ENCODE measurements around the gene RAB31. TPM values are rescaled to one million over a fixed set of nuclear protein-coding genes. Genes with fewer than 3 reads are reported as not detected.

The RAB31 gene
- total RNA-seq, 4 donors from 2014 or later = 27.1 to 54.4 (median 44.3) TPM

DNA sequence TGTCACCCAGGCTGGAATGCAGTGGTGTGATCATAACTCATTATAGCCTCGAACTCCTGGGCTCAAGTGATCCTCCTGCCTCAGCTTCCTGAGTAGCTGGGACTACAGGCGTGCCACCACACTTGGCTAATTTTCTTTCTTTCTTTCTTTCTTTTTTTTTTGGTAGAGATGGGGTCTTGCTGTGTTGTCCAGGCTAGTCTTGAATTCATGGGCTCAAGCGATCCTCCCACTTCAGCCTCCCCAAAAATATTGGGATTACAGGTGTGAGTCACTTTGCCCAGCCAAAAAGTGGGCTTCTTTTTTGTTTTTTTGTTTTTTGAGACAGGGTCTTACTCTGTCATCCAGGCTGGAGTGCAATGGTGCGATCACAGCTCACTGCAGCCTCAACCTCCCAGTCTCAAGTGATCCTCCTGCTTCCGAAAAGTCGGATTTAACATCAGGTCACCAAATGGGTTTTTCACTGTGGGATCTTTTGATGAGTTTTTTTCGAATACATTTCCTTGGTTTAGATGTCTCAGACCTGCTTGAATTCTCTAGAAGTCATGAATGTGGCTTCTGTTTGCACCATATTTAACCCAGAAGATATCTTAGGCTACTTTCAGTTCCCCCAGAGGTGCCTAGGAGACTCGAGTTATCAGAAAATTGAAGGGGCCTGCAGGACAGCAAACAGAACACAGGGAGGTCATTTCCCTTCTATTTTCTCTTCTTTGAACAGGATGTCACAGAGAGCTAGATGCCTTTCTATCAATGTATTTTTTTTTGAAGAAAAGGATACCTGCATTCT is 8.9 kb downstream of the RAB31 start:
- no peak overlapping the region for H3K4me3 ChIP-seq
- no peak for DNase-seq (ENCODE audit: low spot score in 2 of 2)
- 82 to 85% methylated on average over 8 of the region's 8 CpGs for WGBS, 2 donors
- H3K36me3 ChIP-seq = no peaks in the 10 kb centered on the region
- TF ChIP-seq, protein P1, sequence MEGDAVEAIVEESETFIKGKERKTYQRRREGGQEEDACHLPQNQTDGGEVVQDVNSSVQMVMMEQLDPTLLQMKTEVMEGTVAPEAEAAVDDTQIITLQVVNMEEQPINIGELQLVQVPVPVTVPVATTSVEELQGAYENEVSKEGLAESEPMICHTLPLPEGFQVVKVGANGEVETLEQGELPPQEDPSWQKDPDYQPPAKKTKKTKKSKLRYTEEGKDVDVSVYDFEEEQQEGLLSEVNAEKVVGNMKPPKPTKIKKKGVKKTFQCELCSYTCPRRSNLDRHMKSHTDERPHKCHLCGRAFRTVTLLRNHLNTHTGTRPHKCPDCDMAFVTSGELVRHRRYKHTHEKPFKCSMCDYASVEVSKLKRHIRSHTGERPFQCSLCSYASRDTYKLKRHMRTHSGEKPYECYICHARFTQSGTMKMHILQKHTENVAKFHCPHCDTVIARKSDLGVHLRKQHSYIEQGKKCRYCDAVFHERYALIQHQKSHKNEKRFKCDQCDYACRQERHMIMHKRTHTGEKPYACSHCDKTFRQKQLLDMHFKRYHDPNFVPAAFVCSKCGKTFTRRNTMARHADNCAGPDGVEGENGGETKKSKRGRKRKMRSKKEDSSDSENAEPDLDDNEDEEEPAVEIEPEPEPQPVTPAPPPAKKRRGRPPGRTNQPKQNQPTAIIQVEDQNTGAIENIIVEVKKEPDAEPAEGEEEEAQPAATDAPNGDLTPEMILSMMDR (IDR thresholded peaks at IDR 0.05) = no peak
- TF ChIP-seq EP300 (IDR thresholded peaks at IDR 0.05) = no peak
- no peak for TF ChIP-seq POLR2A (IDR thresholded peaks at IDR 0.05)
- peaks cover 0 to 17% (median 5%) of the 10 kb centered on the region in 4 donors for H3K4me1 ChIP-seq
- no peak overlapping the region for H3K27ac ChIP-seq
- no peaks in the 10 kb centered on the region for H3K9me3 ChIP-seq
- no peaks in the 10 kb centered on the region for H3K27me3 ChIP-seq

DNA sequence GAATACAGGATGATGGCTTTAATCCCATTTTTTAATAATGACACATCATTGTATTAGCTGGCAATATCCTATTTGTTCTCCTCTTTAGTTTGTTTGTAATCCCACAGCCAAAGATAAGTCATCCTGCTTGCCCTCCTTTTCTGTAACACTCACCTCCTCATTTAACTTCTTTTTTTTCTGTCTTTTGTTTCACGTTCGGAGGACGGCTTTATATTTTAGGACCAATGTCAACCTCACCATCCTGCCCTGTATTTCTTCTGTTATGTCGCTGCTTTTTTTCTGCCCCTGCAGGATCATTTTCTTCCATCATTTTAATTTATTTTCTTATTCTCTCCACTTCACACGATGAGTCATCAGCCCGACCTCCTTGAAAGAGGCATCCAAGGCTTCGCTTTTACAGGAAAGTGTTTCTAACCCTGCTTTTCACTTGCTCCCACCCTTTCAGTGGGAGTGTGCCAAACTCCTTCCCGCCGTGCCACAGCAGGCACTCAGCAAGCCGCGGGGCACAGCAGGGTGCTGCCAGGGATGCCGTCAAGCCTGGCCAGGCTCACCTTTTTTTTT is 11.4 kb downstream of the RAB31 start:
- Histone ChIP-seq H3K36me3 (peaks cover 0 to 22% (median 0%) of the 10 kb centered on the region in 3 donors), H3K27me3 (no peaks in the 10 kb centered on the region), H3K4me3 (peak overlapping the region in 1 of 4 donors; percentile 11), H3K4me1 (peaks cover 0 to 8% (median 3%) of the 10 kb centered on the region in 4 donors), H3K27ac (no peak overlapping the region), H3K9me3 (no peaks in the 10 kb centered on the region)
- no peak for DNase-seq (ENCODE audit: low spot score in 2 of 2)
- TF ChIP-seq POLR2A (IDR thresholded peaks at IDR 0.05) = no peak
- TF ChIP-seq, protein P1 (IDR thresholded peaks at IDR 0.05) = no peak
- no peak for TF ChIP-seq EP300 (IDR thresholded peaks at IDR 0.05)
- 24 to 33% methylated on average over 12 of the region's 12 CpGs for WGBS, 2 donors

DNA sequence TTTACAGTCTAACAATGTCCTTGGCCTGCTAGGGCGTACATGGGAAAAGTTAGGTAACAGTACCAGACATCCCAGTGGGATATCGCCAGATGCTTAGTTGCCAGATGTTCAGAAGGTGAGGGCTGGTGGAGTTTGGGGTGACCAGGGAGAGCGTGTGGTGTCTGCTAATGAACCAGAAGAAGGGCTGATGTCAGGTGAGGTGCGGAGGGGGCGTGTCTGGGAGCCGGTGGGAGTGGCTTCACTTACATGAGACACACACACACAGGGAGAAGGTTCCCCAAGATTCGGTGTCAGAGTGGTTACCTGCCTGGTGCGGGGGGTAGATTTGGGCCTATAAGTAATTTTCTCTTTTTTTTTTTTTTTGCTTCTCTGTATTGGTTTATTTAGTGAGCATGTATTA is 12.2 kb downstream of the RAB31 start:
- no peak overlapping the region for H3K27ac ChIP-seq
- no peak for DNase-seq (ENCODE audit: low spot score in 2 of 2)
- 88 to 92% methylated on average over 8 of the region's 8 CpGs for WGBS, 2 donors
- H3K27me3 ChIP-seq = no peaks in the 10 kb centered on the region
- peaks cover 0 to 30% (median 0%) of the 10 kb centered on the region in 3 donors for H3K36me3 ChIP-seq
- no peak for TF ChIP-seq EP300 (IDR thresholded peaks at IDR 0.05)
- TF ChIP-seq, protein P1 (IDR thresholded peaks at IDR 0.05) = no peak
- no peak for TF ChIP-seq POLR2A (IDR thresholded peaks at IDR 0.05)
- no peak overlapping the region for H3K4me3 ChIP-seq
- peaks cover 0 to 8% (median 3%) of the 10 kb centered on the region in 4 donors for H3K4me1 ChIP-seq
- peaks cover 0 to 3% (median 0%) of the 10 kb centered on the region in 4 donors for H3K9me3 ChIP-seq

DNA sequence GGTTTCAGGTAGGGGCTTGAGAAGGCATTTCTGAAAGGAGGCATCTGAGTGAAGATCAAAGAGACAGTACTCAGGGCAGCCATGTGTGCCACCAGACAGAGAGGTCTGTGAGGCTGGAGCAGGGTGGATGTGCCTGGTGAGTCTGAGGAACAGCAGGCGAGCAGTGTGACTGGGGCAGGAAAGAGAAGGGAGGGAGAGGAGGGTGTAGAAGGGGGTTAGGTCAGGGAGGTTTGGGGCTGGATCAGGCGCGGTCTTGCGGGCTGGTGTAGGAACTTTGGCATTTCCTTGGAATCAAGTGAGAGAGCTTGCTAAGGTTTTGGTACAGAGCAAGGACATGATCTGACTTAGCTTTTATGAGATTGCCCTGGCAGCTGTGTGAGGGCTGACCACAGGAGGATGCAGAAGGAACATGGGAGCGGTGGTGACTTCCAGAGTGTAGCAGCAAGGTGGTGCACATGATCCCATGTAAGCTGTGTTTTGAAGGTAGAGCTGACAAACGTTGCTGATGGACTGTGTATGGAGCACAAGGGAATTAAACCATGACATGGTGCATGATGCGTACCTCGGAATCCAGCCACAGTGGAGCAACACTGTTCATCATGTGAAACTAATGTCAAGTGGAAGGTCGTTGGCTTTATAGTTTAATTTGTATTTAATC is 13.9 kb downstream of the RAB31 start:
- 78 to 91% methylated on average over 9 of the region's 9 CpGs for WGBS, 2 donors
- peaks cover 0 to 3% (median 0%) of the 10 kb centered on the region in 4 donors for H3K9me3 ChIP-seq
- H3K27ac ChIP-seq = no peak overlapping the region
- TF ChIP-seq POLR2A (IDR thresholded peaks at IDR 0.05) (no peak), EP300 (IDR thresholded peaks at IDR 0.05) (no peak)
- TF ChIP-seq, protein P1 (IDR thresholded peaks at IDR 0.05) = no peak
- DNase-seq (ENCODE audit: low spot score in 2 of 2) = no peak
- H3K4me1 ChIP-seq = peaks cover 0 to 8% (median 3%) of the 10 kb centered on the region in 4 donors
- no peaks in the 10 kb centered on the region for H3K27me3 ChIP-seq
- H3K4me3 ChIP-seq = no peak overlapping the region
- H3K36me3 ChIP-seq = peaks cover 0 to 36% (median 0%) of the 10 kb centered on the region in 3 donors

Measured in tibial nerve (tissue), 4 donors.